Activated naive CD4-positive, alpha-beta T cell treated with anti-CD3 and anti-CD28 coated beads, Interleukin-2, amount 10 ng/mL, durations not matched to agents 5 hours and 36 hours (primary cell): Measurements from ENCODE around the gene ZNF235. TPM values are rescaled to one million over a fixed set of nuclear protein-coding genes. Genes with fewer than 3 reads are reported as not detected.

ENCODE experiments used
- total RNA-seq, 2 experiments: library from RNA; stranded (reverse); gene quantifications; one replicate each; pipeline ENCODE4 v1.2.3, GENCODE V29; 2021

The ZNF235 gene
- total RNA-seq, result 1 to 10 TPM; 7.5 to 8.1 TPM

GRCh38 chr19:44304659-44305193, at the start of gene ZNF235:
Gene ZNF235 (minus strand): TSS chr19:44305025. CDS start chr19:44303404, 1,621 bp downstream.

Other genes starting within 250 kb of the ZNF235 start
- gene ZNF284, start 232.9 kb downstream of the ZNF235 start, total RNA-seq, result 1 to 10 TPM; 2.2 to 2.3 TPM
- gene ZNF224, start 210.7 kb downstream of the ZNF235 start, total RNA-seq, result 10 to 100 TPM; 40.3 to 42.0 TPM
- 1 to 10 TPM; 5.1 to 5.8 TPM for gene ZNF225, start 191.6 kb downstream of the ZNF235 start, total RNA-seq
- 10 to 100 TPM; 12.7 to 13.4 TPM for gene ZNF234, start 163.5 kb downstream of the ZNF235 start, total RNA-seq
- gene ZNF226, start 139.9 kb downstream of the ZNF235 start, total RNA-seq, result 10 to 100 TPM; 19.2 to 20.2 TPM
- 10 to 100 TPM; 30.7 TPM for gene ZNF227, start 92.5 kb downstream of the ZNF235 start, total RNA-seq
- under 1 TPM; 0.17 to 0.40 TPM for gene ZNF233, start 45.1 kb downstream of the ZNF235 start, total RNA-seq
- gene ZNF112, start 51.7 kb upstream of the ZNF235 start, total RNA-seq, result not detected
- gene ZNF285, start 96.6 kb upstream of the ZNF235 start, total RNA-seq, result 1 to 10 TPM; 1.2 to 1.9 TPM
- under 1 TPM; 0.66 to 0.67 TPM for gene ZNF229, start 143.4 kb upstream of the ZNF235 start, total RNA-seq
- gene ZNF180, start 195.5 kb upstream of the ZNF235 start, total RNA-seq, result 10 to 100 TPM; 10.7 to 12.9 TPM
- gene CEACAM20, start 224.7 kb upstream of the ZNF235 start, total RNA-seq, result not detected